K562 treated with DMSO at 1 percent for 4 hours (cell line): Measurements from ENCODE around the gene ARL5A. TPM values are rescaled to one million over a fixed set of nuclear protein-coding genes. Genes with fewer than 3 reads are reported as not detected.

ENCODE experiments used
- total RNA-seq: library from RNA; unstranded; fragments of 300-600 nt; gene quantifications from 2 replicates; pipeline ENCODE4 v1.2.3, GENCODE V29; 2022; ENCODE audit not compliant: insufficient read depth

ARL5A gene
- 18.8 and 29.1 TPM in 2 replicates for total RNA-seq

GRCh38 chr2:151828143-151828889 is at the start of gene ARL5A:
Gene ARL5A (minus strand): TSS chr2:151828421. CDS start chr2:151828176, 245 bp downstream.

Other genes starting within 250 kb of the ARL5A start
- 9.8 and 13.6 TPM in 2 replicates for gene NEB, start 93.9 kb downstream of the ARL5A start, total RNA-seq